NCI-H187 treated with DMSO at 0.1 percent for 48 hours (cell line): ENCODE measurements around the gene IL17B.

Source experiments
- DNase-seq: peaks from one replicate; lab custom pipeline; 2025; lab: John Stamatoyannopoulos, UW

The IL17B gene

GRCh38 chr5:149414405-149415065 lies 35.4 kb upstream of the IL17B start:
- DNase-seq: no peak

DNA sequence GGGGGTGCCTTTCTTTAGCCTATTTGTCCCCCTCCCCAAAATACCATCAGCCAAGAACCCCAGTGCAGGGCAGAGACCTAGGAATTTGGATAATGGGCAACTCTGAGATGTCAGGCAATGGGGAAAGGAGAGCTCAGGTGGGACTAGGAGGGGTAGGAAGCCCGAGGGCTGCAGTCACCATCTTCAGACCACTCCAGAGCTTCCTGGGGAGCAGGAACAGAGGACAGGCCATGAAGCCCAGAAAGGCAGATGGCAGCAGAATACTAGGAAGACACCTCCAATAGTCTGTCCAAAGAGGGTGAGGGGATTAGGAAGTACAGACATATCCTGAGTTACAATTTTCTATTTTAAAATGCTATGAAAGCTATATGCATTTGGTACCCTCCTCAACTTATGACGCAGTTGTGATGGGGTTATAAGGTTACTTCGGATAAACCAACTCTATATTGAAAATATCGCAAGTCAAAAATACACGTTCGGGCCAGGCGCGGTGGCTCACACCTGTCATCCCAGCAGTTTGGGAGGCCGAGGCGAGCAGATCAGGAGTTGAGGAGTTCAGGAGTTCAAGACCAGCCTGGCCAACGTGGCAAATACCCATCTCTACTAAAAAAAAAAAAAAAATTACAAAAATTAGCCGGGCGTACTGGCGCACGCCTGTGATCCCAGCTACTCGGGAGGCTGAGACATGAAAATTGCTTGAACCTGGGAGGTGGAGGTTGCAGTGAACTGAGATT lies 34.6 kb upstream of the IL17B start:
- no peak for DNase-seq

- no peak for DNase-seq
Measured at GRCh38 chr5:149412783-149413476, 33.8 kb upstream of the IL17B start.

DNA sequence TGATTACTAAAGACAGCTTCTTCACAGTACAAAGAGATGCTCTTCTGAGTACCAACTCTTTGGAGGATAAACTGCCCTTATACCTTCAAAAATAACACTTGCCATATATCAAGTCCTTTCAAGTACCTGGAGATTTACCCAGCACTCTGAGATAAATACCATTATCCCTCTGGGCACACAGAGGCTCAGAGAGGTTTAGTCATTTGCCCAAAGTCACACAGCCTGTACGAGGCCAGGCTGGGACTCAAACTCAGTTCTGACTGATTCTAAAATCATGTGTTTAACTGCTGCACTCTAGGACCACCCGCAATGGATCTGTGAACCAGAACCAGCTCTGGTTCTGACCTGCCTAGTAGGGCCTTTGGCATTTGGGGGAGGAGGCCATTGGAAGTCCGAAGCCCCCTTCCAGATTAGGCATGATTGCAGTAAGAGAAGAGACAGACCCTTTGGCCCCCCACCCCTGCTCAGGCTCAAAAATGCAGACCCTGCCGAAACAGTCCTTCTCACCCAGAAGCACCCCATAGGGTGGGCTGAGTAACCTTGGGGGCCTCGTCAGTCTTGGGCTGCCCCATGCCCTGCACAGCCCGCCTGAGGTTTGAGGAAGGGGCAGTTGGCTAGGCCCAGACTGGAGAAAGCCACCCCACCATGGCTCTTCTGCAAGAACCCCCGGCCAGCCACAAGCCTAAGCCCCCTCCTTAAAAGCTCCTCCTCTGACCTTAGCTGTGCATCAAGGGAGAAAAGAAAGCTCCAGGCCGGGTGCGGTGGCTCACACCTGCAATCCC lies 32.8 kb upstream of the IL17B start:
- DNase-seq: no peak

- DNase-seq: no peak
Measured at GRCh38 chr5:149410721-149411432, 31.8 kb upstream of the IL17B start.

GRCh38 chr5:149410071-149410470 lies 31.0 kb upstream of the IL17B start:
- no peak for DNase-seq

DNA sequence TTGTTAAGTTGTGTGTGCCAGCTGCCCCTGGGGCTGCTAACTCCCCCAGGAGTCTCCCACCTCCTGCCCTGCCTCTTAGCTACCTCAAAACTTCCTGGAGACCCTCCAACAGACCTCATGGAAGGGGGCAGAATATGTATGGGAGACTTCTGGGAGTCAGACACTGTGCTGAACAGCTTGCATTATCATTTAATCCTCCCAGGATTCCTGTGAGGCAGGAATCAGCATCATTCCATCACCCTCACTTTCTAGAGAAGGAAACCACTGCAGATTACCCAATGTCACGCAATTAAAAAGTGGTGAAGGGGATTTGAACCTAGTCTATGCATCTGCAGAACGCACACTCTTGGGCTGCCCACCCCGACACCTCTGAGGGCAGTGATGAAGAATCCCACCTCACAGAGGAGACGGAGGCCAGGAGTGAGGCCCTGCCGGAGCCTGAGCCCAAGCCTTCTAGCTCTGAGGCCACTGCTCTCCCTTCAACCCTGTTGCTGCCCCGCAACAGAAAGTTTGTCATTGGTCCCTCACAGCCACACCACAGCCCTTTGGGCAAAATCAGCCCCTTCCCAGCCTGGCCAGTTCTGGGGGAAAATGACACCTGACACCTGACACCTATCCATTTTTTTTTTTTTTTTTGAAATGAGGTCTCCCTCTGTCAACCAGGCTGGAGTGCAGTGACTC lies 30.3 kb upstream of the IL17B start:
- no peak for DNase-seq

DNA sequence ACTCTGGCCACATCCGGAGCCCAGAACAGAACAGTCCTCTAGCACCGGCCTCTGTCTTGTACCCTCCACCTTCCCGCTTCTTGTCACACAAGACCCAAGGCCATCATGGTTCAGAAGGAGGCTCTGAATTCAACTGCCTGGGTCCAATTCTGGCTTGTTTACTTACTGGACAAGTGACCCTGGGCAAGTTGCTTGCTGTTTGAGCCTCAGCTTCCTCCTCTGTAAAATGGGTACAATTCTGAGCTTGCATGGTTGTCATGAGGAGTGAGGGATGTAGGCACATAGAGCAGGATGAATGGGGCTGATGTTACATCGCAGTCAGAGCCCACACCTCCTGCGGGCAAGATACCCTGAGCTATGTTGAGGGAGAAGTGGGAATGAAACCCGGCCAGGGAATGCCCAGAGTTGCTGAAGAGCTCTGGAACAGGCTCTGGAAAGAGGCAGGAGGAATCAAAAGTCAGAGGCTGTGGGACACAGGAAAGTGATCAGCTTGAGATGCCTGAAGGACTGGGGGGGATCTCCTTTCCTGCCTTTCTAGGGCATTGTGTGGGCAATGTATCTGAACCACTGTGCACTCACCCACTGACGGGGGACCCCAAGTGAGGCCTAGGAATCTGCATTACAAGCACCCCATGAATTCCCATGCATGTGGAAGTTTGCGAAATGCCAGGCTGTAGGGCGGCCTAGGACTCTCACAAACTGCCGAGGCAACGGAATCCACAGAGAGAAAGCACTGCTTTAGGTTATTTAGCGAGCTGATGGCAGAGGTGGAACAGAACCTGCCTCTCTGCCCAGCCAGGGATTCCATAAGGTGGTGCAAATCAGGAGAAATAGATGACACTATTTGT lies 29.4 kb upstream of the IL17B start:
- DNase-seq: no peak

GRCh38 chr5:149407323-149408251 lies 28.5 kb upstream of the IL17B start:
- DNase-seq: no peak

DNA sequence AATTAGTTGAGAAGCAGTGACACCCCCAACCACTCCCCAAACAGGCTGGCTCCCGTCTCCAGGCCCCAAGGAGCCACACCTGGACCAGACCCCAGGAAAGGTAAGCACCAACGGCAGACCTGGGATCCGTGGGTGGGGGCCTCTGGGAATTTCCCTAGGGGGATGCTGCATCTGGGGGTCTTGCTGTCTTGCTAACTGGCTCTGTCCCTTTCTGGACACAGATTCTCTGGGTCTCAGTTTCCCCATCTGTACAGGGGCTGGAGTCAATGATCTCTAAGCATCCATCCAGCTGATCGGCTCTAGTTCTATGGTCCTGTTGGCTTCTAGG lies 27.9 kb upstream of the IL17B start:
- DNase-seq: no peak

DNA sequence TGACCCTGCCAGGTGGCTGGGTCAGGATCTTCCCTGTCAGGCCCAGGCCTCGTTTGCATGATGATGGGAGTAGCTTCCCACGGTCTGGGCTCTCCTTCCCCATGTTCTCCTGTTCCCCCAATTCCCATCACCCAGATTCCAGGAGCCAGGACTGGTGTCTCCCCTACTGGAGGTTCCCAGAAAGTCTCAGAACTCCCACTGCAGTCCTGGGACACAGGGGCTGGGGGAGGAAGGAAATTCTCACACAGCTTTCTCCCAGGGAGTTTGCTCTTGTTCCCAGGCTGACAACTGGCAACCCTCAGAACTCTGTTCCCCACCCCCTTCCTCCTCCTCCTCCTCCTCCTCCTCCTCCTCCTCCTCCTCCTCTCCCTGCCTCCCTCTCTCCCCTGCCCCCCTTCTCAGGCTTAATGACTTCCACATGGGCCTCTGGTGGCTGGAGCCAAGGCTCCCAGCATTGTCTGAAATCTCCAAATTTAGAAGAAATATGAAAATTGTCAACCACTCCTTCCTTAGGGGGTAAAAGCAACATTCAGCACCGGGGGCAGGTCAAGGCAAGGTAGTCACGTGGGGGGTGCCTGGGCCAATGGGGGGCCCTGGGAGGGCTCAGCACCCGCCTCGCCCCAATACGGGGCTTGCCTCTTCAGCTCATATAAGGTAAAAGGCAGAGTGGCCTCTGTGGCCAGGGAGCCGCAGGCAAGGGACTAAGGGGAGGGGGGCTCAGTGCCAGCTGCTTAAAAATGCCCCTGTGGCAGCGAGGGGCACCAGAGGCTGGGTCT lies 27.3 kb upstream of the IL17B start:
- DNase-seq: no peak

DNA sequence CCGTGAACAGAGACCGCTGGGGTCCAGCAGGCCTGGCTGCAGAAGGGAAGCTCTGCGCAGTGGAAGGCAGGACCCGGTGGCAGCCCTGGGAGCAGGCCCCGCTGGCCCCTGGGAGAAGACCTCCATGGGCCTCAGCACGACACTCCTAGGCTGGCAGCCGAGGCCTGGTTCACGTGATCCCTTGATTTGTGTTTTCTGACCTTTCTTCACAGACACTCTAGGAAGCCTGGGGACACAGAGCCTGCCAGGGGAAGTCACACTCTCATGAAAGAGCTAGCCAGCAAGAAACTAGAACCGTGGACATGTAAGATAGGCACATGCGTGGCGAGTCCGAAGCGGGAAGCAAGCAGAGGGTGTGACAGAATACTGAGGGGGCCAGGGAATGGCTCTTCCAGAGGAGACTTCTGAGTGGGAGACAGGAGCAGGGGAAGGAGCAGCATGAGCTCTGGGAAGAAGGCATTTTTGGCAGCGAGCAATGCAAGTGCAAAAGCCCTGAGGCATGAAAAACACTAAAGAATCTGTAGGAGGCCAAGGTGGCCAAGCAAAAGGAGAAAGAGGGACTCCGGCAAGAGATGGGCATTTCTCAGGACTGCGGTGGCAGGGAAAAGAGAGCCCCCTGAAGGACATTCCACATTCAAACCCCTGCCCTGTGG lies 26.6 kb upstream of the IL17B start:
- no peak for DNase-seq

GRCh38 chr5:149404746-149405549 lies 25.9 kb upstream of the IL17B start:
- DNase-seq: no peak

- DNase-seq: peak; percentile 8
Measured at GRCh38 chr5:149403923-149404745, 25.0 kb upstream of the IL17B start.

DNA sequence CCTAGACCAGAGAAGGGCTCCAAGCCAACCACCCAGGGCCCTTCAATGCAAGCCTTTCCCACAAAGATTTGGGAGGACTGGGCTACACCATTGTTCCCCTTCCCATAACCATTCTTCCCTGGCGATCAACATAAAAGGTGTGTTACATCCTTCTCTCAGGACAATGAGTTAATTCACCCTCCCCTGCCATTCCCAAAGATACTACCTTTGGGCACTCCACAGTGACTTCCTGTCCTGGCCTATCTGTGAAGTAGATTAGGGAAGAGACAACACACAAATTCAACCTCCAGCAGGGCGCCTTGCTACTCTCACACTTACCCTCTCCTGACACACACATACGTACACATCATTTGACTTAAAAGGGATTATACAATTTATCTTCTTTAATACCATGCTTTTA lies 23.2 kb upstream of the IL17B start:
- no peak for DNase-seq

DNA sequence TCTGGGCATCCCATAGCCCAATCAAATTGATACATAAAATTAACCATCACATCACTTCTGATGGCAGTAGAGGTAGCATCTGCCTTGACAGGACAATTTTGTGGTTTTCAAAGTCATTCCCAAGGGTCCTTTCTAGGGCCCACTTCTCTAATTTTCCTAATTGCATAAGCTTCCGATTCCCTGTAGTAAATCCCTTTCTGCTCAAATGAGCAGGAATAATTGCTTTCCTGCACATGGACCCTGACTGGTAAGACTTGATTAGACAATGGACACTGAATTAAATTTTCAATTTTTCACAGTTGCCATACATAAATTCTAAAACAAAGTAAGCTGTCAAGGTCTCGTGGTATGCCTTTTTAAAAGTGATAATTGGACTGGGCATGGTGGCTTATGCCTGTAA lies 22.0 kb upstream of the IL17B start:
- DNase-seq: no peak
